ENCODE results near the gene SYK. TPM values are rescaled to one million over a fixed set of nuclear protein-coding genes. Genes with fewer than 3 reads are reported as not detected.
A peak's percentile ranks its signal among the peaks of the same experiment; 100 is the strongest.

The SYK gene
- total RNA-seq, 1 donor from 2014 or later: not detected

DNA sequence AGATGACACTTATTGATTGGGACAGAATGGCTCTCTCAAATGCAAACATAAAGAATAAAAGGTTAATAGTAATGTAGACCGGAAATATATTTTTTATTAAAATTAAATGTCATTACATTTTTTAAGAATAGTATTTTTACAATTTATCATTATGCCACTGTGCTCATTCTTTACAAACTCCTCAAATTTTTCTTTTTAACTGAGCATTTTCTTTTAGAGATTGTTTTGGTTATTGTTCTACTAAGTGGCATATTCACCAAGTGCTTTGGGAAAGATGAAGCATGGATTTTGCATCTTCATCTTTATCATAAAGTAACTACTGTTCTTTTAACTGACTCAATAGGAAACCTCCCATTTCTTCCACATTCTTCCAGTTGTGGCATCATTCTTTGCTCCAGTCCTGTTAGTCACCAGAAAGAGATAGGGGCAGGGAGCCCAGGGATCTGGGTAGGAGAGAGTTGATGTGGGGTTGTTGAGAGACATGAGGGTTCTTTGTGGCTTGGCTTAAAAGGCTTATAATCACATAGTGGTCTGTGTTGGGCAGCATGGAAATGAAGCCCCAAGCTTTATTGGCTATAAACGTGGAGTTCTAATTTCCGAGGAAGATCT, 69.8 kb downstream of the SYK start:
- Mint-ChIP-seq H3K9me3 (no peaks in the 10 kb centered on the region), H3K4me1 (peaks cover 24% of the 10 kb centered on the region), H3K27ac (no peak overlapping the region), H3K36me3 (no peaks in the 10 kb centered on the region), H3K27me3 (ENCODE audit: insufficient read depth, low read depth) (no peaks in the 10 kb centered on the region), H3K4me3 (no peak overlapping the region)
- Histone ChIP-seq H3F3A (ENCODE audit: low read depth) (no peaks in the 10 kb centered on the region), H2AFZ (replicated peaks) (no peak overlapping the region), H3K27me3 (no peaks in the 10 kb centered on the region), H3K36me3 (no peaks in the 10 kb centered on the region), H3K9ac (no peak overlapping the region), H3K79me2 (ENCODE audit: low read depth) (no peaks in the 10 kb centered on the region), H3K27ac (no peak overlapping the region), H3K9me3 (ENCODE audit: low read depth) (no peaks in the 10 kb centered on the region), H3K4me3 (no peak overlapping the region), H3K4me2 (no peak overlapping the region), H4K20me1 (ENCODE audit: low read depth) (no peaks in the 10 kb centered on the region), H3K4me1 (no peaks in the 10 kb centered on the region)
- TF ChIP-seq, protein P1, sequence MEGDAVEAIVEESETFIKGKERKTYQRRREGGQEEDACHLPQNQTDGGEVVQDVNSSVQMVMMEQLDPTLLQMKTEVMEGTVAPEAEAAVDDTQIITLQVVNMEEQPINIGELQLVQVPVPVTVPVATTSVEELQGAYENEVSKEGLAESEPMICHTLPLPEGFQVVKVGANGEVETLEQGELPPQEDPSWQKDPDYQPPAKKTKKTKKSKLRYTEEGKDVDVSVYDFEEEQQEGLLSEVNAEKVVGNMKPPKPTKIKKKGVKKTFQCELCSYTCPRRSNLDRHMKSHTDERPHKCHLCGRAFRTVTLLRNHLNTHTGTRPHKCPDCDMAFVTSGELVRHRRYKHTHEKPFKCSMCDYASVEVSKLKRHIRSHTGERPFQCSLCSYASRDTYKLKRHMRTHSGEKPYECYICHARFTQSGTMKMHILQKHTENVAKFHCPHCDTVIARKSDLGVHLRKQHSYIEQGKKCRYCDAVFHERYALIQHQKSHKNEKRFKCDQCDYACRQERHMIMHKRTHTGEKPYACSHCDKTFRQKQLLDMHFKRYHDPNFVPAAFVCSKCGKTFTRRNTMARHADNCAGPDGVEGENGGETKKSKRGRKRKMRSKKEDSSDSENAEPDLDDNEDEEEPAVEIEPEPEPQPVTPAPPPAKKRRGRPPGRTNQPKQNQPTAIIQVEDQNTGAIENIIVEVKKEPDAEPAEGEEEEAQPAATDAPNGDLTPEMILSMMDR (IDR thresholded peaks at IDR 0.05): no peak
- no peak for TF ChIP-seq EZH2 (IDR thresholded peaks at IDR 0.05)
- no peak for TF ChIP-seq EZH2phosphoT487 (IDR thresholded peaks at IDR 0.05)
- no peak for DNase-seq (ENCODE audit: low spot score)

DNA sequence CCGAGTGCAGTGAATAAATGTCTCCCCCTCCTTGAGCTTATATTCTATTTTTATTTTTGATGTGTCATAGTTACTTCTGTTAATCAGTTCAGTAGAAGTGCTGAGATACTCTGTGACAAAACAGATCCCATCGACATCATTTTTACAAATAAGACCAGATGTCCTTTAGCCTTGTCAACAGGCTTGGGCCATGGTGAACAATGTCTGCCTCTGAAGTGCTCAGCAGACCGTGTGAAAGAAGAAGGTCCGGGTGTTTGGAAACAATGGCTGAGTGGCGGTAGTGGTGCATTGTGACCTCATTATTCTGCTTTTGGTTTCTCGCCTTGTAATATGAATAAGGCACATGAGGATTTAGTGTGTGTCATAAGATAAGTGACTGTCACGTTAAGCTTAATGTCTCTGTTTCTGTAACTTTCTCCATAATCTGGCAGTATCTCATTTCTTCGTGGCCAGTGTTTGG, 71.2 kb downstream of the SYK start:
- Mint-ChIP-seq H3K36me3 (no peaks in the 10 kb centered on the region), H3K4me1 (peaks cover 24% of the 10 kb centered on the region), H3K9me3 (no peaks in the 10 kb centered on the region), H3K27me3 (ENCODE audit: insufficient read depth, low read depth) (no peaks in the 10 kb centered on the region), H3K27ac (peak overlapping the region; percentile 34), H3K4me3 (no peak overlapping the region)
- Histone ChIP-seq H2AFZ (replicated peaks) (no peak overlapping the region), H3K36me3 (no peaks in the 10 kb centered on the region), H3K4me3 (no peak overlapping the region), H3F3A (ENCODE audit: low read depth) (no peaks in the 10 kb centered on the region), H3K27ac (no peak overlapping the region), H3K79me2 (ENCODE audit: low read depth) (no peaks in the 10 kb centered on the region), H3K4me2 (no peak overlapping the region), H3K9ac (no peak overlapping the region), H3K27me3 (no peaks in the 10 kb centered on the region), H3K9me3 (ENCODE audit: low read depth) (no peaks in the 10 kb centered on the region), H4K20me1 (ENCODE audit: low read depth) (no peaks in the 10 kb centered on the region), H3K4me1 (no peaks in the 10 kb centered on the region)
- no peak for TF ChIP-seq EZH2phosphoT487 (IDR thresholded peaks at IDR 0.05)
- no peak for TF ChIP-seq EZH2 (IDR thresholded peaks at IDR 0.05)
- TF ChIP-seq, protein P1 (IDR thresholded peaks at IDR 0.05): no peak
- no peak for DNase-seq (ENCODE audit: low spot score)

DNA sequence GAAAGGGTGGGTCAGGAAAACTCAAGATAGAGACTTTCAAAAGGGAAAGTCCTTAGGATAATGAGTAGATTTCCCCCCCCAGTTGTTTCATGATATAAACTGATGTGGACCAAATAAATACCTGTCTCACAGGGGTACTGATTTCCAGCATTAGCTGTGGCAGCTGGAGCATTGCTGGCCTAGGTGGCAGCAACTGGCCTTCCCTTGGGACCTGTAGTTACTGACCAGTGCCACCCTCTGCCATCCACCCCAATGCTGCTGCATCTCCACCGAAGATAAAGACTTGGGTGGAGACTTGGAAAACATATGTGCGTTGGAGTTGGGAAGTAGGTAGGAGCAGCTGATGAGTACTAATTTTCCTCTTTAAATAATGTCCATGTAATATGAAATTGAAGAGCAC, 71.8 kb downstream of the SYK start:
- Histone ChIP-seq H3K4me3 (no peak overlapping the region), H3K4me2 (no peak overlapping the region), H3K9me3 (ENCODE audit: low read depth) (no peaks in the 10 kb centered on the region), H2AFZ (replicated peaks) (no peak overlapping the region), H3K27me3 (no peaks in the 10 kb centered on the region), H3K36me3 (no peaks in the 10 kb centered on the region), H3K79me2 (ENCODE audit: low read depth) (no peaks in the 10 kb centered on the region), H3K4me1 (no peaks in the 10 kb centered on the region), H3K9ac (no peak overlapping the region), H3K27ac (no peak overlapping the region), H4K20me1 (ENCODE audit: low read depth) (no peaks in the 10 kb centered on the region), H3F3A (ENCODE audit: low read depth) (no peaks in the 10 kb centered on the region)
- H3K4me1 Mint-ChIP-seq: peaks cover 24% of the 10 kb centered on the region
- peaks cover 2% of the 10 kb centered on the region for H3K27me3 Mint-ChIP-seq (ENCODE audit: insufficient read depth, low read depth)
- no peaks in the 10 kb centered on the region for H3K9me3 Mint-ChIP-seq
- H3K36me3 Mint-ChIP-seq: no peaks in the 10 kb centered on the region
- TF ChIP-seq, protein P1 (IDR thresholded peaks at IDR 0.05): no peak
- TF ChIP-seq EZH2 (IDR thresholded peaks at IDR 0.05) (no peak), EZH2phosphoT487 (IDR thresholded peaks at IDR 0.05) (no peak)
- no peak overlapping the region for H3K4me3 Mint-ChIP-seq
- DNase-seq (ENCODE audit: low spot score): no peak
- no peak overlapping the region for H3K27ac Mint-ChIP-seq
